ENCODE data around the gene DLL4.

Gene DLL4

GRCh38 chr15:40955141-40955903 is 26.2 kb downstream of the DLL4 start:
- Histone ChIP-seq H3K4me2 (ENCODE audit: low read length) (no peak overlapping the region), H3F3A (ENCODE audit: control insufficient read depth, insufficient read depth) (no peaks in the 10 kb centered on the region), H3K4me1 (ENCODE audit: control insufficient read depth, low read length) (peaks cover 31% of the 10 kb centered on the region), H3K9me2 (replicated peaks; ENCODE audit: control insufficient read depth, low read length) (no peaks in the 10 kb centered on the region), H3K4me3 (ENCODE audit: low read length) (no peak overlapping the region), H3K79me2 (ENCODE audit: control insufficient read depth, low read length) (no peaks in the 10 kb centered on the region), H3K36me3 (ENCODE audit: control insufficient read depth, low read length) (no peaks in the 10 kb centered on the region), H3K27ac (ENCODE audit: low read depth, low read length) (no peak overlapping the region), H3K9me3 (ENCODE audit: control insufficient read depth, insufficient read depth, low read length) (no peaks in the 10 kb centered on the region), H3K27me3 (ENCODE audit: control insufficient read depth, low read length) (no peaks in the 10 kb centered on the region), H4K20me1 (ENCODE audit: control insufficient read depth, insufficient read depth, low read depth, low read length) (no peaks in the 10 kb centered on the region)
- no peak for TF ChIP-seq EZH2phosphoT487 (IDR thresholded peaks at IDR 0.05; ENCODE audit: borderline replicate concordance, low read length)
- TF ChIP-seq, protein P1, sequence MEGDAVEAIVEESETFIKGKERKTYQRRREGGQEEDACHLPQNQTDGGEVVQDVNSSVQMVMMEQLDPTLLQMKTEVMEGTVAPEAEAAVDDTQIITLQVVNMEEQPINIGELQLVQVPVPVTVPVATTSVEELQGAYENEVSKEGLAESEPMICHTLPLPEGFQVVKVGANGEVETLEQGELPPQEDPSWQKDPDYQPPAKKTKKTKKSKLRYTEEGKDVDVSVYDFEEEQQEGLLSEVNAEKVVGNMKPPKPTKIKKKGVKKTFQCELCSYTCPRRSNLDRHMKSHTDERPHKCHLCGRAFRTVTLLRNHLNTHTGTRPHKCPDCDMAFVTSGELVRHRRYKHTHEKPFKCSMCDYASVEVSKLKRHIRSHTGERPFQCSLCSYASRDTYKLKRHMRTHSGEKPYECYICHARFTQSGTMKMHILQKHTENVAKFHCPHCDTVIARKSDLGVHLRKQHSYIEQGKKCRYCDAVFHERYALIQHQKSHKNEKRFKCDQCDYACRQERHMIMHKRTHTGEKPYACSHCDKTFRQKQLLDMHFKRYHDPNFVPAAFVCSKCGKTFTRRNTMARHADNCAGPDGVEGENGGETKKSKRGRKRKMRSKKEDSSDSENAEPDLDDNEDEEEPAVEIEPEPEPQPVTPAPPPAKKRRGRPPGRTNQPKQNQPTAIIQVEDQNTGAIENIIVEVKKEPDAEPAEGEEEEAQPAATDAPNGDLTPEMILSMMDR (IDR thresholded peaks at IDR 0.05; ENCODE audit: low read depth, low read length, poor library complexity, severe bottlenecking), result no peak

- no peak overlapping the region for H3K4me2 ChIP-seq (ENCODE audit: low read length)
These were observed 26.9 kb downstream of the DLL4 start for GRCh38 chr15:40955930-40956540.

DNA sequence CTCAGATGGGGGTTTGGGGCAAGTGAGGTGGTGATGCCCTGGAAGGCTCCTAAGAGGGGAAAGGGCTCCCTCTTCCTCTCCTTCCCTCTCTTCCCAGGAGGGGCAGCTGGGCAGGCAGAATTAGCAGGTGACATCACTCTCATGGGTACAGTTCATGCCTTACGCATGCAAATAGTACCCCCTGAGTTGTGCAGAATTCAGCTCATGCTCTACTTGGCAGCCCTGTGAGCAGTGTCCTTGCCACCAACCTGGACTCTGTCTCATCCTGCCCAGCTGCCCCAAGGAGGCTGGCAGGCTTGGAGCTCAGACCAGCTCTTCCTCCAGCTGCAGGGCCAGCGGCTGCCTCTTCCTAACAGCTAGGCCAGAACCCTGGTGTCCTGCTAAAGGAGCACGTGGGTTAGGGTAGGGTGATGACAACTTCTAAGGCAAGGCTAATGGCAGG is 27.4 kb downstream of the DLL4 start:
- H3K36me3 ChIP-seq (ENCODE audit: control insufficient read depth, low read length), result no peaks in the 10 kb centered on the region
- no peaks in the 10 kb centered on the region for H3K79me2 ChIP-seq (ENCODE audit: control insufficient read depth, low read length)
- H3K27ac ChIP-seq (ENCODE audit: low read depth, low read length), result no peak overlapping the region
- H3K9me3 ChIP-seq (ENCODE audit: control insufficient read depth, insufficient read depth, low read length), result no peaks in the 10 kb centered on the region
- H3K9me2 ChIP-seq (replicated peaks; ENCODE audit: control insufficient read depth, low read length), result no peaks in the 10 kb centered on the region
- no peak overlapping the region for H3K4me3 ChIP-seq (ENCODE audit: low read length)
- TF ChIP-seq, protein P1 (IDR thresholded peaks at IDR 0.05; ENCODE audit: low read depth, low read length, poor library complexity, severe bottlenecking), result no peak
- TF ChIP-seq EZH2phosphoT487 (IDR thresholded peaks at IDR 0.05; ENCODE audit: borderline replicate concordance, low read length), result no peak
- no peaks in the 10 kb centered on the region for H3K27me3 ChIP-seq (ENCODE audit: control insufficient read depth, low read length)
- no peaks in the 10 kb centered on the region for H3F3A ChIP-seq (ENCODE audit: control insufficient read depth, insufficient read depth)
- no peak overlapping the region for H3K4me2 ChIP-seq (ENCODE audit: low read length)
- H4K20me1 ChIP-seq (ENCODE audit: control insufficient read depth, insufficient read depth, low read depth, low read length), result no peaks in the 10 kb centered on the region
- peaks cover 31% of the 10 kb centered on the region for H3K4me1 ChIP-seq (ENCODE audit: control insufficient read depth, low read length)

More at GRCh38 chr15:40955930-40956540, 26.9 kb downstream of the DLL4 start:
- H3K79me2 ChIP-seq (ENCODE audit: control insufficient read depth, low read length), result no peaks in the 10 kb centered on the region
- no peak overlapping the region for H3K4me3 ChIP-seq (ENCODE audit: low read length)
- H3K27ac ChIP-seq (ENCODE audit: low read depth, low read length), result no peak overlapping the region
- no peaks in the 10 kb centered on the region for H3K9me3 ChIP-seq (ENCODE audit: control insufficient read depth, insufficient read depth, low read length)
- no peaks in the 10 kb centered on the region for H3F3A ChIP-seq (ENCODE audit: control insufficient read depth, insufficient read depth)
- no peaks in the 10 kb centered on the region for H3K27me3 ChIP-seq (ENCODE audit: control insufficient read depth, low read length)
- no peaks in the 10 kb centered on the region for H3K9me2 ChIP-seq (replicated peaks; ENCODE audit: control insufficient read depth, low read length)
- peaks cover 31% of the 10 kb centered on the region for H3K4me1 ChIP-seq (ENCODE audit: control insufficient read depth, low read length)
- H4K20me1 ChIP-seq (ENCODE audit: control insufficient read depth, insufficient read depth, low read depth, low read length), result no peaks in the 10 kb centered on the region
- H3K36me3 ChIP-seq (ENCODE audit: control insufficient read depth, low read length), result no peaks in the 10 kb centered on the region
- TF ChIP-seq EZH2phosphoT487 (IDR thresholded peaks at IDR 0.05; ENCODE audit: borderline replicate concordance, low read length), result no peak
- TF ChIP-seq, protein P1 (IDR thresholded peaks at IDR 0.05; ENCODE audit: low read depth, low read length, poor library complexity, severe bottlenecking), result no peak
